ENCODE results near the gene ARID3B. TPM values are rescaled to one million over a fixed set of nuclear protein-coding genes. Genes with fewer than 3 reads are reported as not detected.
"Not testable (repeated sequence)": the region's sequence is repeated elsewhere in the genome, so short reads cannot be mapped to it uniquely, and the experiment has no call there.

ARID3B gene
- total RNA-seq, 3 donors from 2014 or later: 10.3 to 14.5 (median 11.5) TPM

DNA sequence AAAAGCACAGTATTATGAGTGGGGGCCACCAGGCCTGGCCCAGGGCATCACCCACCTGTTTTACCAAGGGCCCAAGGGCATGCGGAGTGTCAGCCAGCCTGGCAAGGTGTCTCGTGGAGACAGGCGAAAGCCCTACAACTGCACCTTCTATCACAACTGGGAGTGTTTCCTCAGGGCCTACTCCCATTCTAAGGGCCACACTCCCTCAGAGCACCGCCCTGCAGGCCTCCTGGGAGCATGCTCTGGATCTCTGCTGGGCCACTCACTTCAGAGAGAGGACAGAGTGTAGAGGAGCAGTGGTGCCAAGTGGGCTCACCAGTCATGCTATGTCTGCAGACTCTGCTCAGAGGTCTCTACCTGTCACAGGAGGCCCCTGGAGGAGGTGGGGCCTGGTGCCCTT is 53.4 kb downstream of the ARID3B start:
- intact Hi-C loops (cut with DNase I, micrococcal nuclease): no loop called here

DNA sequence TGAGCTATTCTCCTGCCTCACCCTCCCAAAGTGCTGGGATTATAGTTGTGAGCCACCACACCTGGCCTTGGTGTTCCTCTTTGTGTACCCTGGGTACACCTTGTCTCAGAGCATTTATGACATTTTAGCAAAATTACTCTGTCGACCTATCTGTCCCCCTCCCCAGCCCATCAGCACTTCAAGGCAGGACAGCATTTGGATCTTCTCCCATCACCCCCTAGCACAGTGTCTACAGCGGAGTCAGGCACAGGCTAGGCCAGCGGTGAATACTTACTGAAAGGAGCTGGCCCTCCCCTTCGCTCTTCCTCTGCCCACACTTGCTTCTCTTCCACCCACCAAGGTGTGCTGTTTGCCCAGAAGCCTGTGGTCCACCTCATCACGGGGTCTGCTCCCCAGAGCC is 54.3 kb downstream of the ARID3B start:
- DNase-seq: no peak
- no peak for ATAC-seq
- H3K4me3 ChIP-seq: no peak overlapping the region
- TF ChIP-seq, protein P1, sequence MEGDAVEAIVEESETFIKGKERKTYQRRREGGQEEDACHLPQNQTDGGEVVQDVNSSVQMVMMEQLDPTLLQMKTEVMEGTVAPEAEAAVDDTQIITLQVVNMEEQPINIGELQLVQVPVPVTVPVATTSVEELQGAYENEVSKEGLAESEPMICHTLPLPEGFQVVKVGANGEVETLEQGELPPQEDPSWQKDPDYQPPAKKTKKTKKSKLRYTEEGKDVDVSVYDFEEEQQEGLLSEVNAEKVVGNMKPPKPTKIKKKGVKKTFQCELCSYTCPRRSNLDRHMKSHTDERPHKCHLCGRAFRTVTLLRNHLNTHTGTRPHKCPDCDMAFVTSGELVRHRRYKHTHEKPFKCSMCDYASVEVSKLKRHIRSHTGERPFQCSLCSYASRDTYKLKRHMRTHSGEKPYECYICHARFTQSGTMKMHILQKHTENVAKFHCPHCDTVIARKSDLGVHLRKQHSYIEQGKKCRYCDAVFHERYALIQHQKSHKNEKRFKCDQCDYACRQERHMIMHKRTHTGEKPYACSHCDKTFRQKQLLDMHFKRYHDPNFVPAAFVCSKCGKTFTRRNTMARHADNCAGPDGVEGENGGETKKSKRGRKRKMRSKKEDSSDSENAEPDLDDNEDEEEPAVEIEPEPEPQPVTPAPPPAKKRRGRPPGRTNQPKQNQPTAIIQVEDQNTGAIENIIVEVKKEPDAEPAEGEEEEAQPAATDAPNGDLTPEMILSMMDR (IDR thresholded peaks at IDR 0.05): no peak
- peaks cover 15% of the 10 kb centered on the region for H3K4me1 ChIP-seq (ENCODE audit: low read depth)
- no peaks in the 10 kb centered on the region for H3K36me3 ChIP-seq (ENCODE audit: low read depth)
- no peaks in the 10 kb centered on the region for H3K9me3 ChIP-seq
- intact Hi-C loops (cut with DNase I, micrococcal nuclease): no loop called here

More for the DNA sequence above, 53.4 kb downstream of the ARID3B start:
- ATAC-seq (no peak), DNase-seq (no peak)
- Histone ChIP-seq H3K36me3 (ENCODE audit: low read depth) (no peaks in the 10 kb centered on the region), H3K9me3 (no peaks in the 10 kb centered on the region), H3K4me1 (ENCODE audit: low read depth) (peaks cover 11% of the 10 kb centered on the region), H3K4me3 (no peak overlapping the region)
- TF ChIP-seq, protein P1 (IDR thresholded peaks at IDR 0.05): no peak

DNA sequence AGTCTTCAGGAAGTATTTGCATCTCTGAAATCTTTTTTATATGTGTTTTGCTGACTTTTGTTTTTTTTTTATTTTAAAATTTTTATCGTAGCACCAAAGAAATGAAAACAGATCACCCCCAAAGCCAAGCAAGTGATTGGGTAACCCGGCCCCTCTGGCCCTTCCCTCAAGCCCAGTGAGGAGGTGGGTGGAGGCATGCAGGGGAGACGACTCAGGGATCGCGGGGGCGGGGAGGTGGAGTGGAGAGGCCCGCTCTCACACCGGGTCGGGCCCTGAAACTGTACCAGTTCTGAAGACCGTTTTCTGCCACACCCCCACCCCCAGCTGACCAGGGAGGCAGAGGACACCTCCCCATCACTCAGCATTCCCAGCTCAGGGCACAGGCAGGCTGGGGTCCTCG is 55.7 kb downstream of the ARID3B start:
- DNase-seq; ATAC-seq; intact Hi-C loops (cut with DNase I, micrococcal nuclease); H3K4me3 ChIP-seq; H3K9me3 ChIP-seq; H3K36me3 ChIP-seq (ENCODE audit: low read depth): not testable (repeated sequence)
- H3K4me1 ChIP-seq (ENCODE audit: low read depth): peaks cover 15% of the 10 kb centered on the region

DNA sequence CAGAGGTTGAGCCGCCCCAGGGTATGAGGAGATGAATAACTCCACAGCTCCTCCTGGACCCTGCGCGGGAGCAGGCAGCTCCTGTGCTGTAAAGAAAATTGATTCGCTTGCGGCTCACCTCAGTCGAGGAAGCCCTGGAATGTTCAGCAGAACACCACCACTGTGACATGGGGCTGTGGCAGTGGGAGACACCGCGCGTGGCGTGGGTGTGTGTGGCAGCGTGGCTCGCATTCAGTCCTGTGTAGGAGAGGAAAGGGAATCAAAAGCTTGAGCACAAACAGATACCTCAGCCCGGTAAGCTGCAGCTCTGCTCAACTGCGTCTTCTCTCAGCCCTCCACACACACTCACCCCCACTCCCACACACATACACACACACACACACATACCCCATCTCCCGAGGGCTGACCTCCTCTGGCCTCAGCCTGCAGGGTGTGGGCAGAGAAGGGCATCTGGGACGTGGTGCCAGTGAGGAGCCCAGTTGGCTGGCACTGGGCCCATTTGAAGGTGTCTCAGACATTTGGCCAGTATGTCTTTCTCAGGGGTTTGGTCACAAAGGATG is 56.2 kb downstream of the ARID3B start:
- H3K4me3 ChIP-seq; intact Hi-C loops (cut with DNase I, micrococcal nuclease); DNase-seq; H3K9me3 ChIP-seq; ATAC-seq; H3K36me3 ChIP-seq (ENCODE audit: low read depth): not testable (repeated sequence)
- H3K4me1 ChIP-seq (ENCODE audit: low read depth): peaks cover 15% of the 10 kb centered on the region

DNA sequence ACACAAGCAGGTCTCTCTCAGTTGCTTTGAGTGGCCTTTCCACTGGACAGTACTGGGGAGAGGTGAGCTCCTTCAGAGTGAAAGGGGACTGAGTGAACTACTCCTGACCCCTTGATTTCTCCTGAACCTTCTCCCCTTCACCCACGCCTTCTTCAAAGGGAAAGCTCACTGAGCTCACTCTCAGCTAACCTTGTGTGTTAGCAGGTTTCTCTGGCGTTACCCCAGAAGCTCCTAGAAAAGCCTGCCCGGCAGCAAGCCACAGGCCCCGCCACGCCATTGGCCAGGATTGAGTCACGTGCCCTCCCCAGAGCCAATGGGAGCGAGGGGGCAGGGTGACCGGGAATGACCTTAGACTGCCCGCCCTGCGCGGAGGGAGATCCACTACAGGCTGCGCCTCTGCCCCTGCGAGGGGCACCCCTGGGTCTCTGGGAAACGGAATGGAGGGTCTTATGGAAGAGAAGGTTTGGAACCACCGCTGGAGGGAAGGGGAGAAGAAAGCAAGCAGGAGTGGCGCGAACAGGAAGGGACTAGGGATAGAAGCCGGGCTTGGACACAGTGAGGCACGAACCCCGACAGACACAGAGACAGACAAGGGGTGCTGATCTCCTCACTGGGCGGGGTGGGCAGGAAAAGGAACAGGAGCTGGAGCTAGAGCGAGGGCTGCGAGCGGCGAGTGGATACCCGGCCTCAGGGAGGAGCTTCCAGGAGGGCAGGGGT is 57.3 kb downstream of the ARID3B start:
- peak; percentile 95 to 98 (median 97) for DNase-seq
- H3K9me3 ChIP-seq: no peaks in the 10 kb centered on the region
- H3K4me1 ChIP-seq (ENCODE audit: low read depth): peaks cover 15% of the 10 kb centered on the region
- peak; percentile 98 for ATAC-seq
- H3K4me3 ChIP-seq: peak overlapping the region; percentile 23
- no peaks in the 10 kb centered on the region for H3K36me3 ChIP-seq (ENCODE audit: low read depth)
- intact Hi-C loops (cut with DNase I, micrococcal nuclease): no loop called here
- TF ChIP-seq, protein P1 (IDR thresholded peaks at IDR 0.05): no peak

DNA sequence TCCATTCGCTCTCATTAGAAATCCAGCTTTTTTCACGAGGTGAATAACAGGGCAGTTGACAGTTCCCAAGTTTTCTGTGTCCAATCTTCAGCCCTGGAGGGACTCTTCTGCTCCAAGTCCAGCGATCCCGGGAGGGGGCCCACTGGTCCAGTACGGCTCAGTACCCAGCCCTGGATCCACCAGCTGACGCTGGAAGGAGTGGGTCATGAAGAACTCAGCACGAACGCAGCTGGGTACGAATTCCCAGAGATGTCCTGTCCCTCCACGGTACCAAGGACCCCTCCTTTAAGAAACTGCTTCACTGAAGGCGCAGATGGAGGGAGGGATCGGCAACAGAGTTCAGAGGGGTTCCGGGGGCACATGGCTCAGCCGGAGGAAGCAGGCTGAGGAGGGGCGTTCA is 58.1 kb downstream of the ARID3B start:
- H3K9me3 ChIP-seq: no peaks in the 10 kb centered on the region
- peaks cover 15% of the 10 kb centered on the region for H3K4me1 ChIP-seq (ENCODE audit: low read depth)
- ATAC-seq (no peak), DNase-seq (no peak)
- H3K4me3 ChIP-seq: peak overlapping the region; percentile 23
- intact Hi-C loops (cut with DNase I, micrococcal nuclease): no loop called here
- TF ChIP-seq, protein P1 (IDR thresholded peaks at IDR 0.05): no peak
- H3K36me3 ChIP-seq (ENCODE audit: low read depth): no peaks in the 10 kb centered on the region

Measured in mucosa of descending colon (tissue), 3 donors.